HepG2 (cell line): Measurements from ENCODE around the gene COQ8B. TPM values are rescaled to one million over a fixed set of nuclear protein-coding genes. Genes with fewer than 3 reads are reported as not detected.

ENCODE experiments used
- ATAC-seq: fragments of 200-7000 bp; cut with Tn5 transposase; 3 replicates; pipeline ENCODE4 v1.9.1; 2020; ENCODE audit warnings: mild to moderate bottlenecking, moderate library complexity
- BruUV-seq: library from RNA; stranded (reverse); fragments of 400-500 nt; replicated peaks from 2 replicates; lab custom pipeline; 2021; lab: Mats Ljungman, UMichigan
- CTCF ChIA-PET: fragments of 300-600 bp; formaldehyde crosslinking; extraction: SDS; loops from one replicate; lab custom pipeline; 2021; ENCODE audit warnings: low total read pairs, inconsistent platforms, low intra/inter-chr PET ratio; lab: Yijun Ruan, JAX
- POLR2A ChIA-PET: fragments of 350-600 bp; sonication (Branson Sonifier 250); formaldehyde crosslinking; loops from one replicate; lab custom pipeline; 2020; ENCODE audit warnings: antibody characterized with exemption, inconsistent platforms; lab: Yijun Ruan, JAX
- DNase-seq: peaks from one replicate; pipeline ENCODE4 v3.0.0-alpha.2; 2015; ENCODE audit warnings: low spot score
- FAIRE-seq: peaks from 3 replicates; lab custom pipeline; 2011; peaks lifted over from hg19 to GRCh38; lab: Jason Lieb, UNC
- H2AFZ ChIP-seq: one replicate; pipeline ENCODE4 v1.6.1; 2011; ENCODE audit warnings: low read length, inconsistent platforms
- H3K27ac ChIP-seq: fragments of 300-600 bp; 3 replicates; pipeline ENCODE4 v1.8.0; 2011; ENCODE audit warnings: mixed run types, mild to moderate bottlenecking, mixed read lengths, low read length, inconsistent platforms; ENCODE audit not compliant: insufficient read depth; ENCODE audit errors: extremely low read length
- H3K27me3 ChIP-seq, 2 experiments: fragments of 200-600 bp in 1 of 2; 2 replicates in 1 of 2; 3 replicates in 1 of 2; pipeline versions ENCODE4 v1.6.0 to v1.8.0; 2011; ENCODE audit warnings: low read length in 2 of 2, mild to moderate bottlenecking in 2 of 2, moderate library complexity in 2 of 2, inconsistent platforms in 1 of 2; ENCODE audit not compliant: insufficient read depth in 2 of 2, control insufficient read depth in 1 of 2
- H3K36me3 ChIP-seq, 2 experiments: fragments of 200-600 bp in 1 of 2; replicated peaks in 1 of 2; 2 replicates in 1 of 2; 3 replicates in 1 of 2; pipeline versions ENCODE4 v1.5.1 to v1.8.0; 2011; ENCODE audit warnings: low read length in 2 of 2, inconsistent platforms in 1 of 2; ENCODE audit not compliant: insufficient read depth in 2 of 2, control insufficient read depth in 1 of 2
- H3K4me1 ChIP-seq: 2 replicates; pipeline ENCODE4 v1.5.1; 2012; ENCODE audit warnings: low read length, inconsistent platforms; ENCODE audit not compliant: insufficient read depth
- H3K4me2 ChIP-seq: 2 replicates; pipeline ENCODE4 v1.6.0; 2011; ENCODE audit warnings: low read depth, low read length, inconsistent platforms
- H3K4me3 ChIP-seq, 3 experiments: fragments of 200-600 bp in 1 of 3; sonication (generic), shearing (Covaris generic) in 1 of 3; replicated peaks in 1 of 3; 2 replicates each; pipeline ENCODE4 v1.5.1; 2011 to 2016; ENCODE audit warnings: low read length in 3 of 3, inconsistent platforms in 2 of 3, low read depth in 2 of 3, mild to moderate bottlenecking in 2 of 3, control low read depth in 1 of 3, mixed read lengths in 1 of 3; ENCODE audit not compliant: insufficient read depth in 1 of 3
- H3K79me2 ChIP-seq: one replicate; pipeline ENCODE4 v1.6.1; 2011; ENCODE audit warnings: low read length, inconsistent platforms; ENCODE audit not compliant: insufficient read depth
- H3K9ac ChIP-seq: 2 replicates; pipeline ENCODE4 v1.6.0; 2011; ENCODE audit warnings: mild to moderate bottlenecking, low read depth, low read length, inconsistent platforms; ENCODE audit not compliant: insufficient read depth
- H3K9me3 ChIP-seq: 2 replicates; pipeline ENCODE4 v1.5.1; 2012; ENCODE audit warnings: mild to moderate bottlenecking, low read length
- H4K20me1 ChIP-seq: 2 replicates; pipeline ENCODE4 v1.6.0; 2011; ENCODE audit warnings: inconsistent platforms, mild to moderate bottlenecking, low read length, moderate library complexity; ENCODE audit not compliant: insufficient read depth
- CEBPB ChIP-seq: IDR thresholded peaks from 2 replicates; pipeline ENCODE4 v1.6.1; 2011; ENCODE audit warnings: low read depth, low read length, improper control_type of control experiment, borderline replicate concordance
- E2F1 ChIP-seq: sonication (generic); formaldehyde crosslinking; IDR thresholded peaks from 2 replicates; pipeline ENCODE4 v1.5.0; 2020; ENCODE audit warnings: missing genetic modification reagents
- FOXC1 ChIP-seq: sonication (generic); formaldehyde crosslinking; IDR thresholded peaks from 2 replicates; pipeline ENCODE4 v1.8.0; 2022; ENCODE audit warnings: mild to moderate bottlenecking, missing genetic modification reagents, borderline replicate concordance
- KMT2A ChIP-seq: sonication (generic); formaldehyde crosslinking; IDR thresholded peaks from 2 replicates; pipeline ENCODE4 v1.4.0; 2020; ENCODE audit warnings: missing genetic modification reagents
- MEIS1 ChIP-seq: sonication (generic); formaldehyde crosslinking; IDR thresholded peaks from 2 replicates; pipeline ENCODE4 v1.9.0; 2021; ENCODE audit warnings: mild to moderate bottlenecking, missing genetic modification reagents, moderate library complexity, borderline replicate concordance
- SOX6 ChIP-seq, 2 experiments: fragments of 450-650 bp in 1 of 2; sonication (generic) in 1 of 2; formaldehyde crosslinking in 1 of 2; IDR thresholded peaks; 2 replicates each; pipeline versions ENCODE4 v1.4.0 to v1.6.1; 2017 to 2020; ENCODE audit warnings: antibody characterized with exemption in 1 of 2, mild to moderate bottlenecking in 1 of 2, missing genetic modification reagents in 1 of 2
- ZBTB42 ChIP-seq: sonication (generic); formaldehyde crosslinking; IDR thresholded peaks from 2 replicates; pipeline ENCODE4 v1.5.0; 2020; ENCODE audit warnings: mild to moderate bottlenecking, missing genetic modification reagents
- ZC3H13 ChIP-seq: sonication (generic); formaldehyde crosslinking; IDR thresholded peaks from 2 replicates; pipeline ENCODE4 v1.8.1; 2023; ENCODE audit warnings: mild to moderate bottlenecking, missing genetic modification reagents, moderate library complexity
- ZNF33B ChIP-seq: sonication (generic); formaldehyde crosslinking; IDR thresholded peaks from 2 replicates; pipeline ENCODE4 v1.5.1; 2020; ENCODE audit warnings: mild to moderate bottlenecking, missing genetic modification reagents
- ZNF607 ChIP-seq: sonication (generic); formaldehyde crosslinking; IDR thresholded peaks from 2 replicates; pipeline ENCODE4 v1.5.1; 2020; ENCODE audit warnings: missing genetic modification reagents, mild to moderate bottlenecking, borderline replicate concordance
- ZNF704 ChIP-seq: sonication (generic); formaldehyde crosslinking; IDR thresholded peaks from 2 replicates; pipeline ENCODE4 v1.8.1; 2023; ENCODE audit warnings: mild to moderate bottlenecking, inconsistent platforms, moderate library complexity, missing genetic modification reagents, borderline replicate concordance
- ZNF768 ChIP-seq: sonication (generic); formaldehyde crosslinking; IDR thresholded peaks from 2 replicates; pipeline ENCODE4 v1.4.0; 2020; ENCODE audit warnings: missing genetic modification reagents
- ZNF777 ChIP-seq: sonication (generic); formaldehyde crosslinking; IDR thresholded peaks from 2 replicates; pipeline ENCODE4 v1.4.0; 2020; ENCODE audit warnings: missing genetic modification reagents
- WGBS: methylation state at CpG from one replicate; pipeline ENCODE4 v1.1.6; 2017; ENCODE audit warnings: low lambda C conversion rate; 5-methylcytosine and 5-hydroxymethylcytosine counted together
- in situ Hi-C: cut with HindIII; loops from 2 replicates; pipeline ENCODE4 v1.10.0; 2017; ENCODE audit warnings: low pct_unique_long_range_greater_than_20kb; ENCODE audit not compliant: extremely low pct_ligation_motif_present
- intact Hi-C: fragments of 100-400 bp; cut with micrococcal nuclease; formaldehyde crosslinking; loops from one replicate; pipeline ENCODE4 v1.10.0; 2022; ENCODE audit not compliant: unreplicated experiment
- polyA plus RNA-seq, 8 experiments: library from polyadenylated mRNA; depleted of rRNA in 3 of 8; stranded (reverse) in 7 of 8; unstranded in 1 of 8; fragments of >200 nt; fragmentation: Illumina TruSeq in 4 of 8; extraction: Trizol in 4 of 8; gene quantifications; 2 replicates each; pipeline versions ENCODE4 v1.2.1 to v1.2.3, GENCODE V29; 2011 to 2016; ENCODE audit warnings: low read depth in 4 of 8, missing spikeins in 1 of 8, mixed read lengths in 1 of 8; ENCODE audit not compliant: insufficient read depth in 1 of 8
- total RNA-seq, 5 experiments: library from RNA; depleted of rRNA; stranded (reverse); fragments of >200 nt; fragmentation: Illumina TruSeq; extraction: Trizol; gene quantifications; 2 replicates each; pipeline ENCODE4 v1.2.3, GENCODE V29; 2016; ENCODE audit warnings: low read depth in 1 of 5

The COQ8B gene
- total and polyA plus RNA-seq, 2 of the 13 experiments (the other 11 are each of a cell fraction or from before 2014, with no cell fraction given) = 12.3 to 17.2 TPM

GRCh38 chr19:40713939-40714338 lies 2.7 kb downstream of the COQ8B start (continued):
- TF ChIP-seq ZC3H13 (CRISPR knock-in tag) (no peak), CEBPB (no peak), ZNF607 (no peak), E2F1 (CRISPR knock-in tag) (no peak), KMT2A (CRISPR knock-in tag) (no peak), MEIS1 (CRISPR knock-in tag) (no peak), SOX6 (IDR thresholded peaks at IDR 0.05) (no peak), SOX6 (CRISPR knock-in tag; IDR thresholded peaks at IDR 0.05) (no peak), ZBTB42 (CRISPR knock-in tag) (no peak), ZNF777 (CRISPR knock-in tag) (no peak), FOXC1 (CRISPR knock-in tag) (no peak), ZNF33B (CRISPR knock-in tag) (no peak)

GRCh38 chr19:40709817-40710216 lies 6.9 kb downstream of the COQ8B start:
- Histone ChIP-seq H3K36me3 (peaks cover 5 to 12% of the 10 kb centered on the region in 2 experiments; a peak in 4 of 5 replicates), H3K4me2 (no peak overlapping the region), H3K4me3 (no peak overlapping the region), H2AFZ (no peak overlapping the region), H3K79me2 (no peaks in the 10 kb centered on the region), H3K27ac (no peak overlapping the region), H3K4me1 (peaks cover 7% of the 10 kb centered on the region), H4K20me1 (no peaks in the 10 kb centered on the region), H3K9me3 (no peaks in the 10 kb centered on the region), H3K9ac (no peak overlapping the region), H3K27me3 (no peaks in the 10 kb centered on the region)
- ATAC-seq (no peak), FAIRE-seq (no peak), DNase-seq (no peak)
- POLR2A ChIA-PET = no interaction called here
- 98% methylated on average over 5 of the region's 5 CpGs for WGBS
- intact Hi-C loops (no loop called here), in situ Hi-C loops (no loop called here)
- TF ChIP-seq ZNF704 (no peak), ZNF768 (CRISPR knock-in tag) (peak; percentile 92)
- CTCF ChIA-PET = no interaction called here
- no TSS peak for BruUV-seq
